ENCODE results near the gene C21orf91. TPM values are rescaled to one million over a fixed set of nuclear protein-coding genes. Genes with fewer than 3 reads are reported as not detected.

The C21orf91 gene
- total RNA-seq, 6 experiments from 2014 or later: 7.4 to 11.1 (median 9.0) TPM

DNA sequence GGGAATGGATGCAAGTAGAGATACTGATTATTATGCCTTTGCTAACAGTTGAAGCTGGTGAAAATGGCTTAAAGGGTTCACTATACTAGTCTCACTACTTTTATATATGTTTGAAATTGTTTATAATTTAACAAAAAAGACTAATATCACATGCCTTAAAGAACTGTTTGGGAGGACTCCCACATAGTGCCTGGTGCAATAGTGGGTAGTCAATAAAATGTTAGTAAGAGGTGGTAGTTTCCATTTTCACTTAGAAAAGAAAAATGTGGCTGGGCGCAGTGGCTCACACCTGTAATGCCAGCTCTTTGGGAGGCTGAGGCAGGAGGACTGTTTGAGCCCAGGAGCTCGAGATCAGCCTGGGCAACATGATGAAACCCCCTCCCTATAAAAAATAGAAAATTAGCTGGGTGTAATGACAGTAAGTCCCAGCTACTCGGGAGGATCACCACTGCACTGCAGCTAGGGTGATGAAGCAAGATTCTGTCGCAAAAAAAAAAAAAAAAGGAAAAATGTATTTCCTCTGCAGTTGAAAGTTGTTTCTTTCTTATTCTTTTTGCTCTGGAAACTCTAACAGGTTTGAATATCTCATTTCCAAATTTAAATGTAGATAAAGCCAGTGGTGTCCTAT, 24.5 kb downstream of the C21orf91 start:
- no peak for DNase-seq
- Mint-ChIP-seq H3K4me3 (no peak overlapping the region), H3K27ac (no peak overlapping the region), H3K4me1 (ENCODE audit: low read depth) (peaks cover 26% of the 10 kb centered on the region), H3K9me3 (no peaks in the 10 kb centered on the region), H3K27me3 (ENCODE audit: insufficient read depth) (no peaks in the 10 kb centered on the region), H3K36me3 (ENCODE audit: low read depth) (peaks cover 5% of the 10 kb centered on the region; the same call in 1 of the 2 replicates)
- TF ChIP-seq, protein P1, sequence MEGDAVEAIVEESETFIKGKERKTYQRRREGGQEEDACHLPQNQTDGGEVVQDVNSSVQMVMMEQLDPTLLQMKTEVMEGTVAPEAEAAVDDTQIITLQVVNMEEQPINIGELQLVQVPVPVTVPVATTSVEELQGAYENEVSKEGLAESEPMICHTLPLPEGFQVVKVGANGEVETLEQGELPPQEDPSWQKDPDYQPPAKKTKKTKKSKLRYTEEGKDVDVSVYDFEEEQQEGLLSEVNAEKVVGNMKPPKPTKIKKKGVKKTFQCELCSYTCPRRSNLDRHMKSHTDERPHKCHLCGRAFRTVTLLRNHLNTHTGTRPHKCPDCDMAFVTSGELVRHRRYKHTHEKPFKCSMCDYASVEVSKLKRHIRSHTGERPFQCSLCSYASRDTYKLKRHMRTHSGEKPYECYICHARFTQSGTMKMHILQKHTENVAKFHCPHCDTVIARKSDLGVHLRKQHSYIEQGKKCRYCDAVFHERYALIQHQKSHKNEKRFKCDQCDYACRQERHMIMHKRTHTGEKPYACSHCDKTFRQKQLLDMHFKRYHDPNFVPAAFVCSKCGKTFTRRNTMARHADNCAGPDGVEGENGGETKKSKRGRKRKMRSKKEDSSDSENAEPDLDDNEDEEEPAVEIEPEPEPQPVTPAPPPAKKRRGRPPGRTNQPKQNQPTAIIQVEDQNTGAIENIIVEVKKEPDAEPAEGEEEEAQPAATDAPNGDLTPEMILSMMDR (IDR thresholded peaks at IDR 0.05): no peak

GRCh38 chr21:17793246-17794123, 25.7 kb downstream of the C21orf91 start:
- peaks cover 5% of the 10 kb centered on the region; the same call in 1 of the 2 replicates for H3K36me3 Mint-ChIP-seq (ENCODE audit: low read depth)
- H3K4me1 Mint-ChIP-seq (ENCODE audit: low read depth): peaks cover 26% of the 10 kb centered on the region
- no peaks in the 10 kb centered on the region for H3K27me3 Mint-ChIP-seq (ENCODE audit: insufficient read depth)
- H3K27ac Mint-ChIP-seq: peak overlapping the region; percentile 64
- TF ChIP-seq, protein P1 (IDR thresholded peaks at IDR 0.05): no peak
- DNase-seq: peak; percentile 48
- H3K4me3 Mint-ChIP-seq: peak overlapping the region; percentile 52; the same call in 1 of the 2 replicates
- no peaks in the 10 kb centered on the region for H3K9me3 Mint-ChIP-seq

DNA sequence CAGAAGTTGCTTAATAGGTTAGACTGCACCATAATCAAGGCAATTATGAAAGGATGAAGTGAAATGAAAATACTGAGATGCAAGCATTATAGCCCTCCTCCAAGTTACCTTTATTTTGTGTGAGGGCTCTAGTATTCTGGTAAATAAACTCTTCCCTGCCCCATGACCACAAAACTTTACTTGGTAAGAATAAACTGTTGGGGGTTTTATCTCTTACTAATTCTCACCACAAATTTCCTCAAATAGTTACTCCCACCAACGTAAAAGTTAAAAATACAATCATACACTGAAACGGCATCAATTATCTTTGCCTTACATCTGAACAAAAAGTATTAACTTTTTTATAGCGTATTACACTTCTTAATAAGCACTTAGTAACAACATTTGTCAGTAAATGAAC, 29.5 kb downstream of the C21orf91 start:
- Mint-ChIP-seq H3K9me3 (no peaks in the 10 kb centered on the region), H3K36me3 (ENCODE audit: low read depth) (peaks cover 29% of the 10 kb centered on the region), H3K27ac (no peak overlapping the region), H3K4me1 (ENCODE audit: low read depth) (peaks cover 19% of the 10 kb centered on the region), H3K4me3 (no peak overlapping the region), H3K27me3 (ENCODE audit: insufficient read depth) (no peaks in the 10 kb centered on the region; the same call in 1 of the 2 replicates)
- TF ChIP-seq, protein P1 (IDR thresholded peaks at IDR 0.05): no peak
- no peak for DNase-seq

DNA sequence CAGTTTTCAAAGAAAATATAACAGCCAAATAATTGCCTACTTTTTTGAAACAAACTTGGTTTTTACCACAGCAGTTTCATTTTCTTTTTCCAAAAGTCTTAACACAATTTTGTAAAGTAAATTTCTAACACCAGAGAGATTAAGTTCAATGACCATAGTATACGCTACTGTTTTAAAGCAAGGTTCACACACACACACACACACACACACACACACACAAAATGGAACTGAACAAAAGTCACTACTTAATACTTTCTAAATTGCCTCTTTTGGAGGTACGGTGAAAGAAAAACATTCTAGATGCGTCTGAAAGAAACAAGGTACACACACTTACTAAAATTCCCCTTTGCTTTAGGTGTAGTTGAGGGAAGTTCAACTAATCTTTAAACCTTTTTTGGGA, 30.1 kb downstream of the C21orf91 start:
- H3K27me3 Mint-ChIP-seq (ENCODE audit: insufficient read depth): no peaks in the 10 kb centered on the region; the same call in 1 of the 2 replicates
- H3K36me3 Mint-ChIP-seq (ENCODE audit: low read depth): peaks cover 30% of the 10 kb centered on the region
- DNase-seq: no peak
- peaks cover 20% of the 10 kb centered on the region for H3K4me1 Mint-ChIP-seq (ENCODE audit: low read depth)
- H3K27ac Mint-ChIP-seq: no peak overlapping the region
- H3K4me3 Mint-ChIP-seq: no peak overlapping the region
- no peaks in the 10 kb centered on the region for H3K9me3 Mint-ChIP-seq
- TF ChIP-seq, protein P1 (IDR thresholded peaks at IDR 0.05): no peak

DNA sequence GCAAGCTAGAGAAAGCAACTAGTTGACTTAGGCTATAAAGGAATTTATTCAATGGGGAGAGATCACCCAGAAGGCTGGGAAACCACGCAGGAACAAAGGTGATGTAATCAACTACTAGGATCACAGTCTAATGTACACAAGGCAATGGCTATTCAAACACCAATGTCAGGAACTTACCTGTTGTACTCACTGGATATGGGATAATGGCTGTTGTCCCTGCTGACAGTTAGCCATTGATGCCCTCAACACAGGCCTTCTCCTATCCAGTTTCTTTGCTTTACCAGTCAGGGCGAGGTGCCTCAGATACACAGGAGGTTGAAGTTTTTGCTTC, 32.3 kb downstream of the C21orf91 start:
- Mint-ChIP-seq H3K27me3 (ENCODE audit: insufficient read depth) (no peaks in the 10 kb centered on the region; the same call in 1 of the 2 replicates), H3K4me3 (no peak overlapping the region), H3K36me3 (ENCODE audit: low read depth) (peaks cover 25% of the 10 kb centered on the region), H3K9me3 (no peaks in the 10 kb centered on the region), H3K27ac (no peak overlapping the region), H3K4me1 (ENCODE audit: low read depth) (peaks cover 9% of the 10 kb centered on the region; the same call in 1 of the 2 replicates)
- no peak for DNase-seq
- TF ChIP-seq, protein P1 (IDR thresholded peaks at IDR 0.05): no peak

Data from HFFc6 (cell line).